Coronary artery (tissue), 2 donors: ENCODE measurements around the gene MIGA2.

Experiments used
- DNase-seq: peaks from one replicate; pipeline ENCODE4 v3.0.0-alpha.2; 2017; ENCODE audit warnings: low spot score
- H3K27ac ChIP-seq, 2 donors: fragments of 200-600 bp; sonication (generic); one replicate each; pipeline ENCODE4 v1.5.1; 2016 to 2019
- H3K4me3 ChIP-seq: fragments of 200-600 bp; sonication (generic); 2 replicates; pipeline ENCODE4 v1.5.1; 2016; ENCODE audit warnings: mild to moderate bottlenecking, moderate library complexity
- TF ChIP-seq, protein P1 (sequence below): fragments of 200-600 bp; sonication (generic); IDR thresholded peaks from one replicate; pipeline ENCODE4 v1.5.1; 2019; ENCODE audit warnings: antibody characterized with exemption

MIGA2 gene

DNA sequence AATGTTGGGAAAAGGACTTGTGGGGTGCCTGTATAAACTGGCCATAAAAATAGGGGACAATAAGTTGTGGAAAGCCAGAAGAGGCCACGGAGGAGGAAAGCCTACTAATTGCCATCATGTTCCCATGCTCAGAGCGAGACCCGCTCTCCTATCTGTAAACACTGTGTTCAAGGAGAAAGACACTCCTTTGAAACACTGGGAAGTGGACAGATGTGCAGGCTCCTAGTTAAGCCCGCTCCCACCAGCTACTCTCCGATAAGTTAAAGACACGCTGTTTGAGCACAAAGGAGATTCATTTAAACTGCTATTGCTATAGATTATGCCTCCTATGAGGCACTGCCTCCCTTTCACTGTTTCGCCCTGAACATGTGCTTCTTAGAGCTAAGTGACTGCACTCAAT is 64.9 kb downstream of the MIGA2 start:
- Histone ChIP-seq H3K4me3 (no peak overlapping the region), H3K27ac (no peak overlapping the region)
- TF ChIP-seq, protein P1, sequence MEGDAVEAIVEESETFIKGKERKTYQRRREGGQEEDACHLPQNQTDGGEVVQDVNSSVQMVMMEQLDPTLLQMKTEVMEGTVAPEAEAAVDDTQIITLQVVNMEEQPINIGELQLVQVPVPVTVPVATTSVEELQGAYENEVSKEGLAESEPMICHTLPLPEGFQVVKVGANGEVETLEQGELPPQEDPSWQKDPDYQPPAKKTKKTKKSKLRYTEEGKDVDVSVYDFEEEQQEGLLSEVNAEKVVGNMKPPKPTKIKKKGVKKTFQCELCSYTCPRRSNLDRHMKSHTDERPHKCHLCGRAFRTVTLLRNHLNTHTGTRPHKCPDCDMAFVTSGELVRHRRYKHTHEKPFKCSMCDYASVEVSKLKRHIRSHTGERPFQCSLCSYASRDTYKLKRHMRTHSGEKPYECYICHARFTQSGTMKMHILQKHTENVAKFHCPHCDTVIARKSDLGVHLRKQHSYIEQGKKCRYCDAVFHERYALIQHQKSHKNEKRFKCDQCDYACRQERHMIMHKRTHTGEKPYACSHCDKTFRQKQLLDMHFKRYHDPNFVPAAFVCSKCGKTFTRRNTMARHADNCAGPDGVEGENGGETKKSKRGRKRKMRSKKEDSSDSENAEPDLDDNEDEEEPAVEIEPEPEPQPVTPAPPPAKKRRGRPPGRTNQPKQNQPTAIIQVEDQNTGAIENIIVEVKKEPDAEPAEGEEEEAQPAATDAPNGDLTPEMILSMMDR, result no peak
- DNase-seq, result no peak

DNA sequence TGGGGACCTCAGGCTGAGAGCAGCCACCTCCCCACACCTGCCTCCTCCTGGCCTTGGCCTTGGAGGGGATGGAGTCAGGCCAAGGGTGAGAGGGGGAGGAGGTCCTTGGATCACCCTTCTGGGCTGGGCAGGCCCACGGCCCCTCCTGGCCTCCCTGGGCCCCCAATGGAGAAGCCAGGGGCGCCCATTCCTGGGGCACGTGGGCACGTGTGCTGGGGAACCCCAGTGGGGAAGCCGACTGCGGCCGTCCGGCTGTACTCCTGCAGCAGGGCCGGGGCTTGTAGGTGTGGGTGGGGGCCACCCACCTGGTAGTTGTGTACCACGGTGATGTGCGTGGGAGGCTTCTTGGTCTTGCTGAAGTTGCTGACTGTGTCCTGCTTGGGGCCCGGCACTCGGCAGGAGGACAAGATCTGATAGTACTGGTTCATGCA is 65.7 kb downstream of the MIGA2 start:
- TF ChIP-seq, protein P1, result no peak
- Histone ChIP-seq H3K27ac (no peak overlapping the region), H3K4me3 (no peak overlapping the region)
- no peak for DNase-seq

DNA sequence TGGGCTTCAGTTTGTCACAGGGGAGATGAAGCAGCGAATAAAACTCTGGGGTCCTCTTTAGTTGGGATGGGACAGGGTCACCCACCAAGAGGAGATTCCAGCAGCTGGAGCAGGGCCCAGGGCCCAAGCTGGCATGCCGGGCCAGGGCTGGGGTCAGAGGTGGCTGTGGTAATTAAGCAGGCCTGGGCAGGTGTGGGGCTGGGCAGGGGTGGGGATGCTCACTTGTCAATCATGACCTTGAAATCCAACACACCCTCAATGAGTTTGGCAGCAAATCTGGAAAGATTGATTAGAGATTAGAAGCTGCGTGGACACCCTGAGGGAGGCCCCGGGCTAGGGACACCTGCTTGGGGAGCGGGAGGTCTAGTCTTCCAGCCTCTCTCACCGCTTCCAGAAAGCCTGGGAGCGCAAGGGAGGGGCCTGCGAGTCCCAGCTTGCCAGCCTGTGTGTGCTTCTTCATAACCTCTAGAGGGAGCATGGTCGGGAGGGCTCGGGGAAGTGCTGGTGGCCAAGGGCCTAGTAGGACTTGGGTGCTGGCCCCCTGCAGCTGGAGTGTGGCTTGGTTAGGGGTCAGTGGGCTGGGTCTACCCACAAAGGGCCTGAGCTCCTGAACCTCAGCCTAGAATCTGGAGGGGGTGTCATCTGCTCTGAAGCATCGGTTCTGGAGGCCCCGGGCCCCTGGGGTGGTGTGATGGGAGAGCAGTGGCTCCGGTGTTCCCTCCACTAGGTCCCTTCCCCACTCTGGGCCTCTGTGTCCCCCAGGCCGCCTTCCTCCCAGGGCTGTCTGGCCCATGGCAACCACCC is 66.6 kb downstream of the MIGA2 start:
- Histone ChIP-seq H3K27ac (no peak overlapping the region), H3K4me3 (no peak overlapping the region)
- DNase-seq, result no peak
- TF ChIP-seq, protein P1, result no peak

DNA sequence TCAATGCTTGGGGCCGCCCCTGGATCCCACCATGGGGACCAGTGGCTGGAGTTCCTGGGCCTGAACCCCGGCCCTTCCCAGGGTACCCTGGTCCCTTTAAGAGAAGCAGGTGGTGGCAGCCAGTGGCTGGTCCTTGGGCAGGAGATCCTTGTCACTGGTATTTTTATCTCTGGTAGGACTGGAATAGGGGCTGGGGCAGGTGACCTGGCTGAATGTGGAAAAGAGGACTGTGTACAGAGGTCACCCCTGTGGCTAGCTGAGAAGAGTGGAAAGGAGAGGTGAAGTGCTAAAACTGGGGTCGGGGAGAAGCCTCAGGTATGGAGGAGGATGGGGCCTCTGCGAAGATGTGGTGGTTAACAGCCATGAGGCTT is 67.2 kb downstream of the MIGA2 start:
- TF ChIP-seq, protein P1, result no peak
- H3K27ac ChIP-seq, result no peak overlapping the region
- DNase-seq, result no peak
- H3K4me3 ChIP-seq, result no peak overlapping the region

DNA sequence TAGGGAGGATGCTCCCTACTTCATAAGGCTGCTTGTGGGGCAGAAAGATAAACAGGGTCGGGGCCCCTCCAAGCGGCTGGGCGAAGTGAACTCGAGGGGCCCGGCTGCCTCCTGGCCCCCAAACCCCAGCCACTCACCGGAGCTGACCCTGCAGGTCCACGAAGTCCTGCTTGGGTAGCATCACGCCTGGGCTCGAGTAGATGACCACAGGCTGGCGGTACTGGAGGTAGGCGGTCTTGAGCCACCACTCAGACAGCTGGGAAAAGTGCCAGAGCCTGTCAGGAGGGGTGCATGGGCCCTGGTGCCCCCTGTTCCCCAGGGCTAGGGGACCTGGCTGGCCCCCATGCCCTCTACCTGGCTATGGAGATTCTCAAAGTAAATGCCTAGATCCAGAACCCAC is 67.6 kb downstream of the MIGA2 start:
- Histone ChIP-seq H3K4me3 (no peak overlapping the region), H3K27ac (no peak overlapping the region)
- TF ChIP-seq, protein P1, result no peak
- no peak for DNase-seq

DNA sequence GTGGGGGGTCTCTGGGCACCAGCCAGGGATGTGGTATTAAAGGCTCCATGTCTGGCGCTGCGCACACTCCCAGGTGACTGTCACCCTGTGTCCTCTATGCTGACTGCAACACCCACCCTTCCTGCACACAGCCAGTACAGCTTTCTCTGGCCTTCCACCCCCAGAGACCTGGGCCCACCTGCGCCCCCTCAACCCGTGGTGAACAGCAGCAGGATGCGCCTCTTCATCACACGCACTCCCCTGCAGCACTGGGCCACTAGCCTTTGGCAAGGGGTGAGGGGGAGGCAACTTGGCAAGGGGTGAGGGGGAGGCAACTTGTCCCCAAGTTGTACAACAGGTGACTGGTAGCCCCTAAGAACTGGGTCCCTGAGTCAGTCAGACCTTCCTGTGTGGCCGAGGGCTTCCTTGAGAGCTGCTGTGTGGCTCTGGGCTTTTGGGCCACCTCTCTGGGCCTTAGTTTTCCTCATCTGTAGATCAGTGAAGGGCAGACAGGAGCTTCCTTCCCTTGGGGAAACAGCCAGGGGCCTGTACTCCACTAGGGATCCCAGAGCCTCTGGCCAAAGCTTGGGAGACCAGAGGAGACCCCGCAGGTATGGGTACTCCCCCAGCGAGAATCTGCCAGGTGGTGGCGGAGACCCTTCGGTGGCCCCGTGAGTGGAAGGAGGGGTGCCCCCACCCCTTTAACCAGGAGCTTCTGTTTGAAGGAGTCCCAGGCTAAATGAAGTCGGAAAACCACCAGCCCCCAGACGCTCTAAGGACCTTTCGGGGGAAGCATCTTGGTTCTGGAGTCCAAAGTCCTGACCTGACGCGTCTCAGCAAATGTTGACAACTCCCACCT is 69.7 kb downstream of the MIGA2 start:
- DNase-seq, result no peak
- Histone ChIP-seq H3K27ac (no peak overlapping the region), H3K4me3 (no peak overlapping the region)
- TF ChIP-seq, protein P1, result no peak
